ENCODE measurements around the gene MYRFL. TPM values are rescaled to one million over a fixed set of nuclear protein-coding genes. Genes with fewer than 3 reads are reported as not detected.

The MYRFL gene
- polyA plus RNA-seq, 1 of the 3 experiments (the other 2 are of a cell fraction) = not detected

DNA sequence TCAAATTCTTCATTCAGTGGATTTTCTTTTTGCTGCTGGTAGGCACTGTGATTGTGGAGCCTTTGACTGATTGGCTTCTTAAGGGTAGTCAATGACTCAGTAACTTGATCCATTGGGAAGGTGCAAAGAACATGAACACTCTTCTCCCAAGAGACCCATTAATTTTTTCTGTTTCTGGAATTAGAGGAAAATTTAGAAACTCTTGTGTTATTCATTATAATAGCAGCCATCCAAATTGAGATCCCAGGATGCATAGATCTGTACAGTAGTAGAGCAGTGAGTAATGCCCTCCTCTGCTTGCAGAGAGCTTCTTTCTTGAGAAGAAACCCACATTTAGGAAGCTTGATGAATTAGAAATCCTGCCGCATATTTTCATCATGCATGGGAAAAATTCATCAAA, 63.9 kb downstream of the MYRFL start:
- no peak overlapping the region for H3K9ac ChIP-seq
- peaks cover 0 to 2% of the 10 kb centered on the region in 2 experiments; a peak in 1 of 4 replicates for H3K4me1 ChIP-seq (ENCODE audit: control insufficient read depth in 1 of 2, insufficient read depth in 2 of 2, low read depth in 1 of 2, low read length in 1 of 2)
- no peak overlapping the region for H3K27ac ChIP-seq (ENCODE audit: low read depth in 2 of 2, low read length in 1 of 2)
- H3K4me2 ChIP-seq = no peak overlapping the region
- no peaks in the 10 kb centered on the region for H3K79me2 ChIP-seq (ENCODE audit: insufficient read depth)
- H3K4me3 ChIP-seq (ENCODE audit: low read depth in 2 of 2, low read length in 1 of 2) = no peak overlapping the region
- TF ChIP-seq EZH2phosphoT487 (IDR thresholded peaks at IDR 0.05; ENCODE audit: borderline replicate concordance, low read depth) = no peak
- TF ChIP-seq, protein P1, sequence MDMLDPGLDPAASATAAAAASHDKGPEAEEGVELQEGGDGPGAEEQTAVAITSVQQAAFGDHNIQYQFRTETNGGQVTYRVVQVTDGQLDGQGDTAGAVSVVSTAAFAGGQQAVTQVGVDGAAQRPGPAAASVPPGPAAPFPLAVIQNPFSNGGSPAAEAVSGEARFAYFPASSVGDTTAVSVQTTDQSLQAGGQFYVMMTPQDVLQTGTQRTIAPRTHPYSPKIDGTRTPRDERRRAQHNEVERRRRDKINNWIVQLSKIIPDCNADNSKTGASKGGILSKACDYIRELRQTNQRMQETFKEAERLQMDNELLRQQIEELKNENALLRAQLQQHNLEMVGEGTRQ (IDR thresholded peaks at IDR 0.05; ENCODE audit: borderline replicate concordance, low read depth, low read length) = no peak
- no peak for TF ChIP-seq CHD2 (IDR thresholded peaks at IDR 0.05; ENCODE audit: low read length, partially characterized antibody)
- TF ChIP-seq, protein P2, sequence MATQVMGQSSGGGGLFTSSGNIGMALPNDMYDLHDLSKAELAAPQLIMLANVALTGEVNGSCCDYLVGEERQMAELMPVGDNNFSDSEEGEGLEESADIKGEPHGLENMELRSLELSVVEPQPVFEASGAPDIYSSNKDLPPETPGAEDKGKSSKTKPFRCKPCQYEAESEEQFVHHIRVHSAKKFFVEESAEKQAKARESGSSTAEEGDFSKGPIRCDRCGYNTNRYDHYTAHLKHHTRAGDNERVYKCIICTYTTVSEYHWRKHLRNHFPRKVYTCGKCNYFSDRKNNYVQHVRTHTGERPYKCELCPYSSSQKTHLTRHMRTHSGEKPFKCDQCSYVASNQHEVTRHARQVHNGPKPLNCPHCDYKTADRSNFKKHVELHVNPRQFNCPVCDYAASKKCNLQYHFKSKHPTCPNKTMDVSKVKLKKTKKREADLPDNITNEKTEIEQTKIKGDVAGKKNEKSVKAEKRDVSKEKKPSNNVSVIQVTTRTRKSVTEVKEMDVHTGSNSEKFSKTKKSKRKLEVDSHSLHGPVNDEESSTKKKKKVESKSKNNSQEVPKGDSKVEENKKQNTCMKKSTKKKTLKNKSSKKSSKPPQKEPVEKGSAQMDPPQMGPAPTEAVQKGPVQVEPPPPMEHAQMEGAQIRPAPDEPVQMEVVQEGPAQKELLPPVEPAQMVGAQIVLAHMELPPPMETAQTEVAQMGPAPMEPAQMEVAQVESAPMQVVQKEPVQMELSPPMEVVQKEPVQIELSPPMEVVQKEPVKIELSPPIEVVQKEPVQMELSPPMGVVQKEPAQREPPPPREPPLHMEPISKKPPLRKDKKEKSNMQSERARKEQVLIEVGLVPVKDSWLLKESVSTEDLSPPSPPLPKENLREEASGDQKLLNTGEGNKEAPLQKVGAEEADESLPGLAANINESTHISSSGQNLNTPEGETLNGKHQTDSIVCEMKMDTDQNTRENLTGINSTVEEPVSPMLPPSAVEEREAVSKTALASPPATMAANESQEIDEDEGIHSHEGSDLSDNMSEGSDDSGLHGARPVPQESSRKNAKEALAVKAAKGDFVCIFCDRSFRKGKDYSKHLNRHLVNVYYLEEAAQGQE (IDR thresholded peaks at IDR 0.05; ENCODE audit: low read depth, low read length) = no peak
- no peak for TF ChIP-seq RCOR1 (IDR thresholded peaks at IDR 0.05; ENCODE audit: low read length)
- no peak for TF ChIP-seq TCF12 (IDR thresholded peaks at IDR 0.05)
- TF ChIP-seq USF1 (IDR thresholded peaks at IDR 0.05; ENCODE audit: borderline replicate concordance, low read depth) = no peak
- TF ChIP-seq, protein P3, sequence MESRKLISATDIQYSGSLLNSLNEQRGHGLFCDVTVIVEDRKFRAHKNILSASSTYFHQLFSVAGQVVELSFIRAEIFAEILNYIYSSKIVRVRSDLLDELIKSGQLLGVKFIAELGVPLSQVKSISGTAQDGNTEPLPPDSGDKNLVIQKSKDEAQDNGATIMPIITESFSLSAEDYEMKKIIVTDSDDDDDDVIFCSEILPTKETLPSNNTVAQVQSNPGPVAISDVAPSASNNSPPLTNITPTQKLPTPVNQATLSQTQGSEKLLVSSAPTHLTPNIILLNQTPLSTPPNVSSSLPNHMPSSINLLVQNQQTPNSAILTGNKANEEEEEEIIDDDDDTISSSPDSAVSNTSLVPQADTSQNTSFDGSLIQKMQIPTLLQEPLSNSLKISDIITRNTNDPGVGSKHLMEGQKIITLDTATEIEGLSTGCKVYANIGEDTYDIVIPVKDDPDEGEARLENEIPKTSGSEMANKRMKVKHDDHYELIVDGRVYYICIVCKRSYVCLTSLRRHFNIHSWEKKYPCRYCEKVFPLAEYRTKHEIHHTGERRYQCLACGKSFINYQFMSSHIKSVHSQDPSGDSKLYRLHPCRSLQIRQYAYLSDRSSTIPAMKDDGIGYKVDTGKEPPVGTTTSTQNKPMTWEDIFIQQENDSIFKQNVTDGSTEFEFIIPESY (IDR thresholded peaks at IDR 0.05; ENCODE audit: borderline replicate concordance, low read depth) = no peak
- TF ChIP-seq NFIC (IDR thresholded peaks at IDR 0.05; ENCODE audit: borderline replicate concordance) = no peak
- no peak for TF ChIP-seq MAX (IDR thresholded peaks at IDR 0.05; ENCODE audit: low read depth)
- no peak for TF ChIP-seq POLR2AphosphoS5 (IDR thresholded peaks at IDR 0.05; ENCODE audit: low read depth, low read length)
- no peak for TF ChIP-seq SIN3A (IDR thresholded peaks at IDR 0.05; ENCODE audit: borderline replicate concordance, low read depth, low read length)
- TF ChIP-seq SMC3 (IDR thresholded peaks at IDR 0.05; ENCODE audit: low read depth, low read length) = no peak
- no peak for TF ChIP-seq MEF2A (IDR thresholded peaks at IDR 0.05; ENCODE audit: borderline replicate concordance, low read depth)
- 96% methylated on average over 1 of the region's 1 CpG for WGBS (ENCODE audit: low lambda C conversion rate)
- no peaks in the 10 kb centered on the region for H3K9me3 ChIP-seq
- H4K20me1 ChIP-seq (ENCODE audit: insufficient read depth) = no peaks in the 10 kb centered on the region
- H3K9me2 ChIP-seq = no peaks in the 10 kb centered on the region
- H3F3A ChIP-seq (replicated peaks; ENCODE audit: insufficient read depth) = no peaks in the 10 kb centered on the region
- no peaks in the 10 kb centered on the region for H3K27me3 ChIP-seq (ENCODE audit: insufficient read depth)
- CTCF ChIA-PET = interaction anchor here (4.8 to 4.9 kb wide), 2 partner anchors 10 to 12 kb away, joined by 28 to 29 read pairs; no protein-coding TSS in a partner anchor
- no peaks in the 10 kb centered on the region for H3K36me3 ChIP-seq (replicated peaks in 1 of 2; ENCODE audit: control insufficient read depth in 1 of 2, insufficient read depth in 2 of 2, low read length in 1 of 2)
- no peak for DNase-seq
- POLR2A ChIA-PET = no interaction called here
- no peak overlapping the region for H2AFZ ChIP-seq (ENCODE audit: low read depth)

All from SK-N-SH (cell line).